Measurements from ENCODE around the gene PCDHB11.

GRCh38 chr5:141150224-141150992 lies 49.0 kb upstream of the PCDHB11 start:
- TF ChIP-seq, protein P1, sequence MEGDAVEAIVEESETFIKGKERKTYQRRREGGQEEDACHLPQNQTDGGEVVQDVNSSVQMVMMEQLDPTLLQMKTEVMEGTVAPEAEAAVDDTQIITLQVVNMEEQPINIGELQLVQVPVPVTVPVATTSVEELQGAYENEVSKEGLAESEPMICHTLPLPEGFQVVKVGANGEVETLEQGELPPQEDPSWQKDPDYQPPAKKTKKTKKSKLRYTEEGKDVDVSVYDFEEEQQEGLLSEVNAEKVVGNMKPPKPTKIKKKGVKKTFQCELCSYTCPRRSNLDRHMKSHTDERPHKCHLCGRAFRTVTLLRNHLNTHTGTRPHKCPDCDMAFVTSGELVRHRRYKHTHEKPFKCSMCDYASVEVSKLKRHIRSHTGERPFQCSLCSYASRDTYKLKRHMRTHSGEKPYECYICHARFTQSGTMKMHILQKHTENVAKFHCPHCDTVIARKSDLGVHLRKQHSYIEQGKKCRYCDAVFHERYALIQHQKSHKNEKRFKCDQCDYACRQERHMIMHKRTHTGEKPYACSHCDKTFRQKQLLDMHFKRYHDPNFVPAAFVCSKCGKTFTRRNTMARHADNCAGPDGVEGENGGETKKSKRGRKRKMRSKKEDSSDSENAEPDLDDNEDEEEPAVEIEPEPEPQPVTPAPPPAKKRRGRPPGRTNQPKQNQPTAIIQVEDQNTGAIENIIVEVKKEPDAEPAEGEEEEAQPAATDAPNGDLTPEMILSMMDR (IDR thresholded peaks at IDR 0.05; ENCODE audit: low read depth, low read length, missing input control), result no peak
- TF ChIP-seq, protein P2, sequence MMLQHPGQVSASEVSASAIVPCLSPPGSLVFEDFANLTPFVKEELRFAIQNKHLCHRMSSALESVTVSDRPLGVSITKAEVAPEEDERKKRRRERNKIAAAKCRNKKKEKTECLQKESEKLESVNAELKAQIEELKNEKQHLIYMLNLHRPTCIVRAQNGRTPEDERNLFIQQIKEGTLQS (IDR thresholded peaks at IDR 0.05), result no peak
- TF ChIP-seq, protein P3, sequence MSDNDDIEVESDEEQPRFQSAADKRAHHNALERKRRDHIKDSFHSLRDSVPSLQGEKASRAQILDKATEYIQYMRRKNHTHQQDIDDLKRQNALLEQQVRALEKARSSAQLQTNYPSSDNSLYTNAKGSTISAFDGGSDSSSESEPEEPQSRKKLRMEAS (IDR thresholded peaks at IDR 0.05), result no peak
- TF ChIP-seq TAF1 (conservative IDR thresholded peaks at IDR 0.05) (no peak), REST (IDR thresholded peaks at IDR 0.05) (no peak), FOXA1 (IDR thresholded peaks at IDR 0.05) (no peak), RAD21 (IDR thresholded peaks at IDR 0.05) (no peak), NR2F2 (IDR thresholded peaks at IDR 0.05) (no peak)
